Measurements from ENCODE around the gene SNTB2. TPM values are rescaled to one million over a fixed set of nuclear protein-coding genes. Genes with fewer than 3 reads are reported as not detected.

SNTB2 gene
- total and polyA plus RNA-seq, 2 of the 13 experiments (the other 11 are each of a cell fraction or from before 2014, with no cell fraction given): 11.5 to 19.2 TPM

DNA sequence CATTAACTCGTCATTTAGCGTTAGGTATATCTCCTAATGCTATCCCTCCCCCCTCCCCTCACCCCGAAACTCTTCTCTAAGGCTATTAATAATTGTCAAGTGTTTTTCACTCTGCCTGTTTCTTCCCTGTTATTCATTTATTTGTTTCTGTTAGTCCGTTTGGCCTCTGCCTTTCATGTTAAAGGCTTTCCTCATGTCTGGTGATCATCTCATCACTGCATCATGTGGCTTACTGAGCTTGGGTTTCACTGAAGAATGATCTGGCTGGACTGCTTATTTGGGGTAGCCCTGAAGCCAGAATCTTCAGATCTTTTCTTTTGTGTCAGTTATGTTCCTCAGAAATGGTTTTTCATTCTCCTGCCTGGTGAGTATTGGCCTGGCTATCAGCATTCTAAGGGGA lies 45.0 kb upstream of the SNTB2 start:
- H3K79me2 ChIP-seq (ENCODE audit: insufficient read depth, low read length): peaks cover 15% of the 10 kb centered on the region
- CTCF ChIA-PET (ENCODE audit: low intra/inter-chr PET ratio, low total read pairs): no interaction called here
- TF ChIP-seq, protein P1, sequence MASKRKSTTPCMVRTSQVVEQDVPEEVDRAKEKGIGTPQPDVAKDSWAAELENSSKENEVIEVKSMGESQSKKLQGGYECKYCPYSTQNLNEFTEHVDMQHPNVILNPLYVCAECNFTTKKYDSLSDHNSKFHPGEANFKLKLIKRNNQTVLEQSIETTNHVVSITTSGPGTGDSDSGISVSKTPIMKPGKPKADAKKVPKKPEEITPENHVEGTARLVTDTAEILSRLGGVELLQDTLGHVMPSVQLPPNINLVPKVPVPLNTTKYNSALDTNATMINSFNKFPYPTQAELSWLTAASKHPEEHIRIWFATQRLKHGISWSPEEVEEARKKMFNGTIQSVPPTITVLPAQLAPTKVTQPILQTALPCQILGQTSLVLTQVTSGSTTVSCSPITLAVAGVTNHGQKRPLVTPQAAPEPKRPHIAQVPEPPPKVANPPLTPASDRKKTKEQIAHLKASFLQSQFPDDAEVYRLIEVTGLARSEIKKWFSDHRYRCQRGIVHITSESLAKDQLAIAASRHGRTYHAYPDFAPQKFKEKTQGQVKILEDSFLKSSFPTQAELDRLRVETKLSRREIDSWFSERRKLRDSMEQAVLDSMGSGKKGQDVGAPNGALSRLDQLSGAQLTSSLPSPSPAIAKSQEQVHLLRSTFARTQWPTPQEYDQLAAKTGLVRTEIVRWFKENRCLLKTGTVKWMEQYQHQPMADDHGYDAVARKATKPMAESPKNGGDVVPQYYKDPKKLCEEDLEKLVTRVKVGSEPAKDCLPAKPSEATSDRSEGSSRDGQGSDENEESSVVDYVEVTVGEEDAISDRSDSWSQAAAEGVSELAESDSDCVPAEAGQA (IDR thresholded peaks at IDR 0.05; ENCODE audit: low read depth): no peak
- TF ChIP-seq, protein P1 (CRISPR knock-in tag; IDR thresholded peaks at IDR 0.05; ENCODE audit: borderline replicate concordance): no peak
- TF ChIP-seq BHLHE40 (IDR thresholded peaks at IDR 0.05; ENCODE audit: low read length): no peak
- no peak for TF ChIP-seq SPEN (CRISPR knock-in tag; IDR thresholded peaks at IDR 0.05; ENCODE audit: low read depth)
- no peak for TF ChIP-seq TARDBP (CRISPR knock-in tag; IDR thresholded peaks at IDR 0.05)
- TF ChIP-seq MEIS1 (CRISPR knock-in tag; IDR thresholded peaks at IDR 0.05; ENCODE audit: borderline replicate concordance): no peak
- no peak for TF ChIP-seq MYPOP (CRISPR knock-in tag; IDR thresholded peaks at IDR 0.05)
- no peak for TF ChIP-seq MED13 (CRISPR knock-in tag; IDR thresholded peaks at IDR 0.05)
- TF ChIP-seq ZSCAN30 (CRISPR knock-in tag; IDR thresholded peaks at IDR 0.05): no peak
- no peak for TF ChIP-seq SOX6 (IDR thresholded peaks at IDR 0.05)
- no peak for TF ChIP-seq SOX6 (CRISPR knock-in tag; IDR thresholded peaks at IDR 0.05)
- TF ChIP-seq MATR3 (CRISPR knock-in tag; IDR thresholded peaks at IDR 0.05): no peak
- TF ChIP-seq SRF (IDR thresholded peaks at IDR 0.05; ENCODE audit: low read depth, low read length): no peak
- no peak for TF ChIP-seq ELK4 (CRISPR knock-in tag; IDR thresholded peaks at IDR 0.05; ENCODE audit: borderline replicate concordance)
- TF ChIP-seq ZNF816 (CRISPR knock-in tag; IDR thresholded peaks at IDR 0.05; ENCODE audit: borderline replicate concordance): no peak
- no peak for TF ChIP-seq HNRNPUL1 (IDR thresholded peaks at IDR 0.05; ENCODE audit: low read depth, low read length)
- no peak for TF ChIP-seq ZC3H4 (CRISPR knock-in tag; IDR thresholded peaks at IDR 0.05; ENCODE audit: borderline replicate concordance)
- no peak for TF ChIP-seq CREBL2 (CRISPR knock-in tag; IDR thresholded peaks at IDR 0.05; ENCODE audit: borderline replicate concordance)
- TF ChIP-seq ZNF577 (CRISPR knock-in tag; IDR thresholded peaks at IDR 0.05; ENCODE audit: borderline replicate concordance, low read depth): no peak

More for the DNA sequence above, 45.0 kb upstream of the SNTB2 start:
- no peak overlapping the region for H2AFZ ChIP-seq (ENCODE audit: low read length)
- BruUV-seq (replicated peaks): no TSS peak
- no peak overlapping the region for H3K9ac ChIP-seq (ENCODE audit: insufficient read depth, low read depth, low read length)
- H3K27ac ChIP-seq (ENCODE audit: extremely low read length, insufficient read depth, low read length): no peak overlapping the region
- H3K36me3 ChIP-seq (replicated peaks in 1 of 2; ENCODE audit: control insufficient read depth in 1 of 2, insufficient read depth in 2 of 2, low read length in 2 of 2): peaks cover 43 to 87% of the 10 kb centered on the region in 2 experiments
- FAIRE-seq (no peak), DNase-seq (ENCODE audit: low spot score) (no peak), ATAC-seq (no peak)
- POLR2A ChIA-PET: no interaction called here
- H3K4me3 ChIP-seq (replicated peaks in 1 of 3; ENCODE audit: insufficient read depth in 1 of 3, low read depth in 2 of 3, low read length in 3 of 3): no peak overlapping the region
- WGBS (ENCODE audit: low lambda C conversion rate): 94% methylated on average over 4 of the region's 4 CpGs
- in situ Hi-C loops (cut with HindIII; ENCODE audit: extremely low pct_ligation_motif_present, low pct_unique_long_range_greater_than_20kb) (no loop called here), intact Hi-C loops (cut with micrococcal nuclease; ENCODE audit: unreplicated experiment) (no loop called here)
- no peaks in the 10 kb centered on the region for H3K27me3 ChIP-seq (ENCODE audit: control insufficient read depth in 1 of 2, insufficient read depth in 2 of 2, low read length in 2 of 2)
- H3K9me3 ChIP-seq (ENCODE audit: low read length): no peaks in the 10 kb centered on the region
- no peaks in the 10 kb centered on the region for H3K4me1 ChIP-seq (ENCODE audit: insufficient read depth, low read length)
- H4K20me1 ChIP-seq (ENCODE audit: insufficient read depth, low read length): no peaks in the 10 kb centered on the region; the same call in 1 of the 2 replicates
- H3K4me2 ChIP-seq (ENCODE audit: low read depth, low read length): no peak overlapping the region
